Measurements from ENCODE around the gene TTC39C. TPM values are rescaled to one million over a fixed set of nuclear protein-coding genes. Genes with fewer than 3 reads are reported as not detected.
"Not testable (repeated sequence)": the region's sequence is repeated elsewhere in the genome, so short reads cannot be mapped to it uniquely, and the experiment has no call there.

TTC39C gene
- total RNA-seq, 2 experiments from 2014 or later = 43.8 to 45.3 TPM

DNA sequence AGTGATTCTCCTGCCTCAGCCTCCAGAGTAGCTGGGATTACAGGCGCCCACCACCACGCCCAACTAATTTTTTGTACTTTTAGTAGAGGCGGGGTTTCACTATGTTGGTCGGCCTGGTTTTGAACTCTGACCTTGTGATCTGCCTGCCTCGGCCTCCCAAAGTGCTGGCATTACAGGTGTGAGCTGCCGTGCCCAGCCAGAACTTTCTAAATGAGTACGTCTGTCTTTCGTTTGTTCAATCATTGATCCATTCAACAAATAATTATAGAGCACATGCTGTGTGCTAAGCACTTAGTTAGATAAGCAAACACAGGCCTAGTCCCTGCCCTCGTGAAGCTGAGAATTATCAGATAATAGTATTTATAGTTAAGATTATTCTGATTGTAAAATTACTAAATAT is 56.5 kb downstream of the TTC39C start:
- H3K4me1 Mint-ChIP-seq = peaks cover 32% of the 10 kb centered on the region
- H3K36me3 Mint-ChIP-seq = peaks cover 48% of the 10 kb centered on the region
- DNase-seq = no peak
- H3K27me3 Mint-ChIP-seq = no peaks in the 10 kb centered on the region
- peaks cover 3% of the 10 kb centered on the region for H3K9me3 Mint-ChIP-seq
- no peak overlapping the region for H3K4me3 Mint-ChIP-seq
- no peak overlapping the region for H3K27ac Mint-ChIP-seq

DNA sequence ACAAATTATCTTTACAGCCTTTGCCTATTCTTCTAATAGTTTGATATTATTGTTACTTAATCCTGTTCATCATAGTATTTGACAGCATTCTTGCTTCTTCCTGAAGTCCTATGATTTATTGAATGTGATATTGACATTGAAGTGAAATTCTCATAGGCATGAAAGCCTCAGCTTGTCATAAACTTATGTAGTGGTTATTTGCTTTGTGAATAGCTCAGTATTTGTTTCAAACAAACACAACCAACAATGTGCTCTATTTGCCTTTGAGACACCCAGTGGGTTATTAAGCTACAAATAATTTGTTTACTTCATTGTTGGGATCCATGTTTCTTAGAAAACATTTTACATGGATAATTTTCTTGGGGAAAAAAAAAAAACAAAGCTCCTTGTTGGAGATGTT is 57.2 kb downstream of the TTC39C start:
- Mint-ChIP-seq H3K4me1 (peaks cover 39% of the 10 kb centered on the region), H3K36me3 (peaks cover 42% of the 10 kb centered on the region), H3K27ac (no peak overlapping the region), H3K9me3 (peaks cover 3% of the 10 kb centered on the region), H3K4me3 (no peak overlapping the region), H3K27me3 (no peaks in the 10 kb centered on the region)
- DNase-seq = no peak

DNA sequence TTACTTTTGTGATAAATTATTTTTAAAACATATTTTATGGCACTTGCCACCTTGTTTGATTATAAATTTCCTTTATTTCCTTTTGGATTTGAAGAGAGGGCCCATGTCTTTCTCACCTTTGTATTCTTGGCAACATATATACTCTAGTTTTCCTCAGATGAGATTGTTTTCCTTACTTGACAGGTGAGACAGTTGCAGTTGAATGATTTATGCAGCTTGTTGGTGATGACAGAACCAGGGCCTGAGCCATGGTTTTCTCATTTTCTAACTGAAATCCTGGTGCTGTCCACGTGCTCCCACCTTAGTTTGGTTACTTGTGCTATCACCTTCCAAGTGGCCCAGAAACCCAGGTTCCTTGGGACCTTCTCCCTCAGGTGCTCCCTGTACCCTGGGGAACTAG is 58.2 kb downstream of the TTC39C start:
- DNase-seq = no peak
- Mint-ChIP-seq H3K36me3 (peaks cover 34% of the 10 kb centered on the region), H3K9me3 (peaks cover 3% of the 10 kb centered on the region), H3K27me3 (no peaks in the 10 kb centered on the region), H3K27ac (no peak overlapping the region), H3K4me3 (no peak overlapping the region), H3K4me1 (peaks cover 42% of the 10 kb centered on the region)

DNA sequence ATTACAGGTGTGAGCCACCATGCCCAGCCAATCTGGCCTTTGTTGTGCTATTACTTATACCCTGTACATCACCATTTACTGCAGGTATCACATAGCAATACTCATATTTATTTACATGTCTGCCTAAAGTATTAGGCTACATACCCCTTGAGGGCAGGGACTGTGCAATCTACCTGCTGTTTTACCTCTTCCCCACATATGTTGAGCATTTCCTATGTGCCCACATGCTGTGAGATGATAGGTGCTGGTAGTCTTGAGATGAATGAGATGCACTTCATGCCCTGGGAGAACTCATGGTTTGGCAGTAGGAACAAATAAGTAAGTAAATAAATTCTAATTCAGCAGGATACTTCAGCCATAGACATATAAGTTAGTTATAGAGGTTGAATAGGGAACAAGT is 59.2 kb downstream of the TTC39C start:
- Mint-ChIP-seq H3K9me3 (peaks cover 3% of the 10 kb centered on the region), H3K27ac (no peak overlapping the region), H3K4me1 (peaks cover 42% of the 10 kb centered on the region), H3K4me3 (no peak overlapping the region), H3K36me3 (peaks cover 37% of the 10 kb centered on the region), H3K27me3 (no peaks in the 10 kb centered on the region)
- DNase-seq = no peak

DNA sequence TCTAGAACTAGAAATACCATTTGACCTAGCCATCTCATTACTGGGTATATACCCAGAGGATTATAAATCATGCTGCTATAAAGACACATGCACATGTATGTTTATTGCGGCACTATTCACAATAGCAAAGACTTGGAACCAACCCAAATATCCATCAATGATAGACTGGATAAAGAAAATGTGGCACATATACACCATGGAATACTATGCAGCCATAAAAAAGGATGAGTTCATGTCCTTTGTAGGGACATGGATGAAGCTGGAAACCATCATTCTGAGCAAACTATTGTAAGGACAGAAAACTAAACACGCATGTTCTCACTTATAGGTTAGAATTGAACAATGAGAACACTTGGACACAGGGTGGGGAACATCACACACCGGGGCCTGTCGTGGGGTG is 60.2 kb downstream of the TTC39C start:
- not testable (repeated sequence) for H3K27ac Mint-ChIP-seq, H3K4me3 Mint-ChIP-seq, H3K9me3 Mint-ChIP-seq, DNase-seq, H3K27me3 Mint-ChIP-seq
- Mint-ChIP-seq H3K36me3 (peaks cover 36% of the 10 kb centered on the region), H3K4me1 (peaks cover 42% of the 10 kb centered on the region)

DNA sequence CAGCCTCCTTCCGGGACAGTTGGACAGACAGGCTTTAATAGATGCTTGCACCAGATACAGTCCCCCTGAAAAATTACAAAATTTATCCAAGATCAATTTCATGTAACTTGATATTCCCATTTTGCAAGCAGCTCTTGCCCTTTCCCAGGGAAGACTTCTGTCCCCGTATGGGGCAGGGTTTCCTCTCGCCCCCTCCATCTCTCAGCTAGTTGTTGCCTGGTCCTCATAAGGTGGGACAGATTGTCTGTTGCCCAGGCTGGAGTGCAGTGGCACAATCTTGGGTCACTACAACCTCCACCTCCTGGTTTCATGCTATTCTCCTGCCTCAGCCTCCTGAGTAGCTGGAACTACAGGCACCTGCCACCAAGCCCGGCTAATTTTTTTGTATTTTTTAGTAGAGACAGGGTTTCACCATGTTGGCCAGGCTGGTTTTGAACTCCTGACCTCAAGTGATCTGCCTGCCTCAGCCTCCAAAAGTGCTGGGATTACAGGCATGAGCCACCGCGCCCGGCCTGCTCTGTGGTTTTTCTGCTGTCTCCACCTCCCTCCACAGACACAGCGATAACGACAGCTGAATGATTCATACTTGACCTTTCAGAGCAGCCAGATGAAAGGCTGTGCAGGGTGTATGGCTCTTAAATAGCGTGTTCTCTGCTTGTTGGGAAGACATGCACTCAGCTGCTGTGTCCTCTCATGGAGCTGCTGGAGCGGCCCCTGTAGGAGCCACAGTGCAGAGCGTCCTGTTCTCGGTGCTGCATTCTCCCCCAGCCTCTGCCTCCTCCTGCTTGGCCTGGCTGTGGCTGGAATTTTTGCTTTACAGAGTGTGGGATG is 61.4 kb downstream of the TTC39C start:
- Mint-ChIP-seq H3K27ac (peak overlapping the region; percentile 89), H3K4me3 (no peak overlapping the region), H3K36me3 (peaks cover 35% of the 10 kb centered on the region), H3K27me3 (no peaks in the 10 kb centered on the region), H3K9me3 (peaks cover 3% of the 10 kb centered on the region), H3K4me1 (peaks cover 51% of the 10 kb centered on the region)
- peak; percentile 85 for DNase-seq

DNA sequence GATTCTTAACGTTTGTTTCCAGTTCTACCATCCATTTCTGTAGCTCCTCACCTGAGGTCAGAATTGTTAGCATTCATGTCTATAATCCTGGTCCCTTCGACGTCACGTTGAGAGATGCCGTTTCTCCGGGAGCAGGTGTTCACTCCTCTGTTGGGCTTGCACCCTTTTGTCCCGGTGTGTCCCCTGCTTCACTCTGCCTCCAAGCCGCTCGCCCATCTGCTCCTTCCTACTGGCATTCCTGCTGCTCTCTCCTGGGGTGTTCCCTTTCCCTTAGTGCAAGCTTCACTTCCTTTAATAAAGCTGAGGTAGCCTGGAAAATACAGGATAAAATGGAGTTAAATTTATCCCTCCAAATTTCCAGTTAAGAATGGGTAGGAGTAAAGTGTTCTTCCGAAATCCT is 62.4 kb downstream of the TTC39C start:
- H3K9me3 Mint-ChIP-seq = peaks cover 3% of the 10 kb centered on the region
- DNase-seq = no peak
- no peaks in the 10 kb centered on the region for H3K27me3 Mint-ChIP-seq
- H3K4me3 Mint-ChIP-seq = no peak overlapping the region
- peak overlapping the region; percentile 89 for H3K27ac Mint-ChIP-seq
- peaks cover 52% of the 10 kb centered on the region for H3K4me1 Mint-ChIP-seq
- H3K36me3 Mint-ChIP-seq = peaks cover 35% of the 10 kb centered on the region

DNA sequence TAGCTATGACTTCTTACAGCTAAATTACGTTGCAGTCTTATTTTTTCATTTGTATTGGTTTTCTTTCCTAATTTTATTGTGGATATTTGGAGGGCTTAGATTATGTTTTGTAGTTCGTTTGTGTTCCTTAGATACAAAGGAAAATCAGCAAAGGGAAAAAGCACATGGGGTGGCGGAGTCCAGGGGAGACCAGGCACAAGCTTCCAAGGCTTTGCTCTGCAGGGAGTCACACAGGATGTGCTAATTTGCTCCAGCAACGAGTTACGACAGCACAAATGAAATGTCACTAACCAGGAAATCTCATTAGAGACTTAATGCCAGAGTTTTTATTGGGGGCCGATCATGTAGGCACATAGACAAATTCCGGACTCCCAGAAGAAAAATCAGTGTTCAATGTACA is 63.8 kb downstream of the TTC39C start:
- Mint-ChIP-seq H3K27me3 (no peaks in the 10 kb centered on the region), H3K4me3 (no peak overlapping the region), H3K4me1 (peaks cover 56% of the 10 kb centered on the region), H3K9me3 (peaks cover 3% of the 10 kb centered on the region), H3K36me3 (peaks cover 34% of the 10 kb centered on the region), H3K27ac (no peak overlapping the region)
- DNase-seq = no peak

DNA sequence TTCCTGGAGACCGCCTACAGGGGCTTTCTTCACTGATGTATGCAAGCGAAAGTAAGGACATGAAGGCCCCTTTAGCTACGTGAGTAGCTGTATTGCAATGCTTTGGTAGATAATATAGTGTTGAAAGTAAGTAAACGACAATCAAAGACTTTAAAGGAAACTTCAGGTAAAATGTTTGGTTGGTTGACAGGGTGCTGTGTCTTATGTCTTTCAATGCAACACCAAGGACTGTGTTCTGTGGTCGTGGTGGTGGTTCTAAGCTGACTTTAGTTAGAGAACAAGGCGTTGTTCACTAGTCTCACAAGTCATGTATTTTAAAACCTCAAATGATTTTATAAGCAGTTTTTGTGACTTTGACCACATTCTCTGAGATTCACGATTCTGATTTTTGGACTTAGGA is 66.3 kb downstream of the TTC39C start:
- Mint-ChIP-seq H3K27me3 (no peaks in the 10 kb centered on the region), H3K4me3 (peak overlapping the region; percentile 22), H3K27ac (peak overlapping the region; percentile 74), H3K4me1 (peaks cover 52% of the 10 kb centered on the region), H3K36me3 (peaks cover 32% of the 10 kb centered on the region), H3K9me3 (no peaks in the 10 kb centered on the region)
- peak; percentile 23 for DNase-seq

DNA sequence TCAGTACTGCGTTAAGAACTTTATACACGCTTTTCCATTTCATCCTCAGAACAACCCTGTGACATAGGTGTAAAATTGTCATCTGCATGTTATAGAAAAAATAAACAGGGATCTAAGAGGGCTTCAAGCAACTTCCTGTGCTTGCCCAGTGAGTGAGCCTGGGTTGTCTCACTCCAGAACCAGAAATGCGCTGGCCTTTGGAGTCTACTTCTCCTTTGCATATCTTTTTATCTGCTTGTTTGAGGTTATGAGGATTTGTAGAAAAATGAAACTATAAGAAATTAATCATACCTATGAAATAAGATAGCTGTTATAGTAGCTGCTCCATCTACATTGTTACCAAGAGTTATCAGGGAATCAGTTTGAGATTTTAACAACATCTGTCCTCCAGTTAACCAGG is 69.0 kb downstream of the TTC39C start:
- no peaks in the 10 kb centered on the region for H3K27me3 Mint-ChIP-seq
- peak overlapping the region; percentile 54 for H3K27ac Mint-ChIP-seq
- peaks cover 33% of the 10 kb centered on the region for H3K36me3 Mint-ChIP-seq
- DNase-seq = no peak
- peaks cover 37% of the 10 kb centered on the region for H3K4me1 Mint-ChIP-seq
- no peaks in the 10 kb centered on the region for H3K9me3 Mint-ChIP-seq
- H3K4me3 Mint-ChIP-seq = no peak overlapping the region

DNA sequence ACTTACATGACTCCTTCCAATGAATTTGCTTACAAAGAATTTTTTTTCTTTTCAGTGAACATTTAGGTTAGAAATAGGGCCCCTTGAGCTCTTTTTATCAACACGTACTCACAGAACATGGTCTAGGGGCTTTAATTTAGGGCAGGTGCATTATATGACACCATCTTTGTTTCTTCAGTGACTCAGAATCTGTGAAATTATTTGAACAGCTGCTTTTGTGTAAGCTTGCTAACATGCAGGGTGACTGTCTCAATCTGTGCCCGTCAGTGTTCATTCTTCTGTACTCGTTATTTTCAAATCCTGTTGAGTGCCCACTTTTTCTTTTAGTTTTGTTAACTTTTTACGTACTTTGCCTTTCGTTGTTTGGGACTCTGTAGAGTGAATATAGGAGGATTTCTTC is 71.5 kb downstream of the TTC39C start:
- Mint-ChIP-seq H3K4me3 (no peak overlapping the region), H3K27ac (no peak overlapping the region), H3K9me3 (no peaks in the 10 kb centered on the region), H3K36me3 (peaks cover 29% of the 10 kb centered on the region), H3K27me3 (no peaks in the 10 kb centered on the region), H3K4me1 (peaks cover 22% of the 10 kb centered on the region)
- no peak for DNase-seq

DNA sequence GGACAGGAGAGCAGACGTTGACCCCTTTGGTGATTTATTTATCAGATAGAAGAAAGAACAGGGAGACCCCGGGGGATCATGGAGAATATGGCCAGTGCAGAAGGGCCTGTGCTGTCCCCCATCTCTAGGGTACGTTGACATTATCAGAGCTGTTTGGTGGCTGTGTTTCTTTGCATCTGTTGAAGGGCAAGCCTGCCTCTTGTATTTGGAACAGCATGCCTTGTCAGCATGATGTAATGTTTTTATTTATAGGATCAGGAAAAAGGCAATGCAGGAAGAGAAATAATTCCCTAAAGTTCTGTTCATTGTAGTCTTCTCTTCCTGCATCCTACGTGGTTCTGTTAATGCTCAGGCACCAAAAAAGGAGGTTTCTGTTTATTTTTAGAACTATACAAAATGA is 74.5 kb downstream of the TTC39C start:
- DNase-seq = no peak
- Mint-ChIP-seq H3K27ac (no peak overlapping the region), H3K9me3 (no peaks in the 10 kb centered on the region), H3K4me3 (no peak overlapping the region), H3K36me3 (peaks cover 39% of the 10 kb centered on the region), H3K27me3 (no peaks in the 10 kb centered on the region), H3K4me1 (peaks cover 12% of the 10 kb centered on the region)

DNA sequence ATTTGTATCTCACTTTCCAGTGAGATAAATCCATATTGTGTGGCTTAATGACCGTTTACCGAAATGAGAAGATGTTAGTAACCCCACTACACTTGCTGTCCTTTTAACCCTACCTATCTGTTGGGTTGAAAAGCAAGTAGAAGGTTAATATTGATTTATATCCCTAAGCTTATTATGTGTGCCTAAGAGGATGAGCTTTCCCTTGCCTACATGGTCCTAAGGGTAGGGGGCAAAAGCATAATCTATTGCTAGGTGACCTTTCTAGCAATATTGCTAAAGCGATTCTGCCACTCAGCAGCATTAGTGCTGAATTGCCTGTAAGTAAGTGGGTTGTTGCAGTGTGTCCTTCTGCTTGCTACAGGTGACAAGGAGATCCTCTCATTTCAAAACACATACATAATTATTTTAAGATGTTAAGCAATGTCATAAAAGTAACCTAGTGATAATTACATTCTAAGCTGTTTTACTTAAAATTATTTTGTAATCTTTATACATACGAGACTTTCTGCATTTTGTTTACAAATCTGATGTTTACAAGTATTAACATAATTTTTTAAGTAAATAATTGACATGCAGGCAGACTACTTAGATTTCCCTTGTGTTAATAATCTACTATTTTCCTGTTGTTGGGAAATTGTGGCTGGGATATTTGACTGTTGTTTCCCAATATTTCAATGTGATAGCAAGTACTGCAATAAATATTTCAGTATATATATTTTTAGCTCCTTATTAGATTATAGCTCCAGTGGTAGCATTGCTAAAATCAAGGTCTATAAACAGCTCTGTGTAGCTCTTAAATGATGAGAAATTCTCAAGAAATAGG is 75.2 kb downstream of the TTC39C start:
- peaks cover 40% of the 10 kb centered on the region for H3K36me3 Mint-ChIP-seq
- no peaks in the 10 kb centered on the region for H3K27me3 Mint-ChIP-seq
- no peak overlapping the region for H3K27ac Mint-ChIP-seq
- no peaks in the 10 kb centered on the region for H3K9me3 Mint-ChIP-seq
- DNase-seq = no peak
- H3K4me1 Mint-ChIP-seq = peaks cover 17% of the 10 kb centered on the region
- H3K4me3 Mint-ChIP-seq = no peak overlapping the region

DNA sequence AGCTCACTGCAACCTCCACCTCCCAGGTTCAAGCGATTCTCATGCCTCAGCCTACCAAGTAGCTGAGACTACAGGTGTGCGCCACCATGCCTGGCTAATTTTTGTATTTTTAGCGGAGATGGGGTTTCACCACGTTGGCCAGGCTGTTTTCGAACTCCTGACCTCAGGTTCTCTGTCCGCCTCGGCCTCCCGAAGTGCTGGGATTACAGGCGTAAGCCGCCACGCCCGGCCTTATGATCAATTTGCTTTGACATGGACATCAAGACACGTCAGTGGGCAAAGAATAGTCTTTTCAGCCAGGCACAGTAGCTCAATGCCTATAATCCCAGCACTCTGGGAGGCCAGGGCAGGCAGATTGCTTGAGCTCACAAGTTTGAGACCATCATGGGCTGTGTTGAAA is 76.3 kb downstream of the TTC39C start:
- H3K27me3 Mint-ChIP-seq = no peaks in the 10 kb centered on the region
- H3K27ac Mint-ChIP-seq = no peak overlapping the region
- no peaks in the 10 kb centered on the region for H3K9me3 Mint-ChIP-seq
- H3K36me3 Mint-ChIP-seq = peaks cover 42% of the 10 kb centered on the region
- H3K4me3 Mint-ChIP-seq = no peak overlapping the region
- no peak for DNase-seq
- peaks cover 20% of the 10 kb centered on the region for H3K4me1 Mint-ChIP-seq

DNA sequence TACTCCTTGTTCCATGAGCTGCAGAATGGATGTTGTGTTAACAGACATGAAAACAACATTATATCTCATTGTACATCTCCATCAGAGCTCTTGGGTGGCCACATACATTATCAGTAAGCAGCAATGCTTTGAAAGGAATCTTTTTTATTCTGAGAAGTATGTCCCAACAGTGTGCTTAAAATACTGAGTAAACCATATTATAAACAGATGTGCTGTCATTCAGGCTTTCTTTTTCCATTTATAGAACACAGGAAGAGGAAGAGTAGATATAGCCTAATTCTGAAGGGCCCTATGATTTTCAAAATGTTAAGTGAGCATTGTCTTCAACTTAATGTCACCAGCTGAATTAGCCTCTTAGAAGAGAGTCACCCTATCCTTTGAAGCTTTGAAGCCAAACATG is 80.0 kb downstream of the TTC39C start:
- no peak overlapping the region for H3K27ac Mint-ChIP-seq
- DNase-seq = no peak
- peaks cover 48% of the 10 kb centered on the region for H3K36me3 Mint-ChIP-seq
- peaks cover 6% of the 10 kb centered on the region for H3K9me3 Mint-ChIP-seq
- no peaks in the 10 kb centered on the region for H3K27me3 Mint-ChIP-seq
- H3K4me1 Mint-ChIP-seq = peaks cover 12% of the 10 kb centered on the region
- H3K4me3 Mint-ChIP-seq = no peak overlapping the region
